Measurements from ENCODE around the gene MLPH.

The MLPH gene

GRCh38 chr2:237535385-237536082 is 48.5 kb downstream of the MLPH start:
- H3K27ac Mint-ChIP-seq: no peak overlapping the region
- DNase-seq: no peak
- H3K4me3 Mint-ChIP-seq: no peak overlapping the region
- CTCF ChIA-PET: interaction anchor here (1.7 kb wide), 1 partner anchor 23 kb away, joined by 5 read pairs; no protein-coding TSS in a partner anchor
- H3K36me3 Mint-ChIP-seq: no peaks in the 10 kb centered on the region
- no peaks in the 10 kb centered on the region for H3K9me3 Mint-ChIP-seq
- no peaks in the 10 kb centered on the region for H3K4me1 Mint-ChIP-seq
- H3K27me3 Mint-ChIP-seq: peaks cover 12% of the 10 kb centered on the region

- Mint-ChIP-seq H3K9me3 (no peaks in the 10 kb centered on the region), H3K27ac (no peak overlapping the region), H3K27me3 (peaks cover 12% of the 10 kb centered on the region), H3K4me1 (no peaks in the 10 kb centered on the region), H3K4me3 (no peak overlapping the region), H3K36me3 (no peaks in the 10 kb centered on the region)
- CTCF ChIA-PET: interaction anchor here (1.7 kb wide), 1 partner anchor 23 kb away, joined by 5 read pairs; no protein-coding TSS in a partner anchor
- no peak for DNase-seq
Observed at GRCh38 chr2:237536083-237536415, 49.0 kb downstream of the MLPH start.

- H3K9me3 Mint-ChIP-seq: no peaks in the 10 kb centered on the region
- peaks cover 12% of the 10 kb centered on the region for H3K27me3 Mint-ChIP-seq
- CTCF ChIA-PET: interaction anchor here (1.7 kb wide), 1 partner anchor 24 kb away, joined by 5 read pairs; no protein-coding TSS in a partner anchor
- H3K4me3 Mint-ChIP-seq: no peak overlapping the region
- no peaks in the 10 kb centered on the region for H3K36me3 Mint-ChIP-seq
- no peak for DNase-seq
- no peak overlapping the region for H3K27ac Mint-ChIP-seq
- no peaks in the 10 kb centered on the region for H3K4me1 Mint-ChIP-seq
Observed at GRCh38 chr2:237536617-237537016, 49.6 kb downstream of the MLPH start.

GRCh38 chr2:237538001-237538720 is 51.1 kb downstream of the MLPH start:
- CTCF ChIA-PET: interaction anchor here (2.2 to 2.6 kb wide), 2 partner anchors 25 to 33 kb away, joined by 7 to 8 read pairs; no protein-coding TSS in a partner anchor
- Mint-ChIP-seq H3K4me3 (no peak overlapping the region), H3K9me3 (no peaks in the 10 kb centered on the region), H3K27ac (no peak overlapping the region), H3K4me1 (no peaks in the 10 kb centered on the region), H3K27me3 (peaks cover 12% of the 10 kb centered on the region), H3K36me3 (no peaks in the 10 kb centered on the region)
- DNase-seq: no peak

- Mint-ChIP-seq H3K4me3 (no peak overlapping the region), H3K36me3 (no peaks in the 10 kb centered on the region), H3K27ac (no peak overlapping the region), H3K27me3 (peaks cover 6% of the 10 kb centered on the region), H3K4me1 (no peaks in the 10 kb centered on the region), H3K9me3 (no peaks in the 10 kb centered on the region)
- DNase-seq: no peak
- CTCF ChIA-PET: interaction anchor here (2.2 to 2.6 kb wide), 2 partner anchors 26 to 33 kb away, joined by 7 to 8 read pairs; no protein-coding TSS in a partner anchor
Observed at GRCh38 chr2:237538901-237539300, 51.9 kb downstream of the MLPH start.

- no peaks in the 10 kb centered on the region for H3K4me1 Mint-ChIP-seq
- H3K4me3 Mint-ChIP-seq: no peak overlapping the region
- CTCF ChIA-PET: interaction anchor here (2.2 to 2.6 kb wide), 2 partner anchors 27 to 32 kb away, joined by 7 to 8 read pairs; no protein-coding TSS in a partner anchor
- H3K36me3 Mint-ChIP-seq: no peaks in the 10 kb centered on the region
- no peaks in the 10 kb centered on the region for H3K9me3 Mint-ChIP-seq
- H3K27me3 Mint-ChIP-seq: no peaks in the 10 kb centered on the region
- no peak overlapping the region for H3K27ac Mint-ChIP-seq
- DNase-seq: no peak
Observed at GRCh38 chr2:237539681-237540080, 52.6 kb downstream of the MLPH start.

GRCh38 chr2:237540223-237540775 is 53.2 kb downstream of the MLPH start:
- DNase-seq: no peak
- CTCF ChIA-PET: interaction anchor here (2.6 kb wide), 1 partner anchor 28 kb away, joined by 7 read pairs; no protein-coding TSS in a partner anchor
- no peaks in the 10 kb centered on the region for H3K27me3 Mint-ChIP-seq
- no peak overlapping the region for H3K27ac Mint-ChIP-seq
- no peaks in the 10 kb centered on the region for H3K9me3 Mint-ChIP-seq
- no peak overlapping the region for H3K4me3 Mint-ChIP-seq
- no peaks in the 10 kb centered on the region for H3K36me3 Mint-ChIP-seq
- H3K4me1 Mint-ChIP-seq: no peaks in the 10 kb centered on the region

GRCh38 chr2:237540823-237541222 is 53.8 kb downstream of the MLPH start:
- Mint-ChIP-seq H3K36me3 (no peaks in the 10 kb centered on the region), H3K9me3 (no peaks in the 10 kb centered on the region), H3K27ac (no peak overlapping the region), H3K4me1 (no peaks in the 10 kb centered on the region), H3K27me3 (no peaks in the 10 kb centered on the region), H3K4me3 (no peak overlapping the region)
- no peak for DNase-seq
- CTCF ChIA-PET: no interaction called here

- no peaks in the 10 kb centered on the region for H3K9me3 Mint-ChIP-seq
- CTCF ChIA-PET: interaction anchor here (0.9 kb wide), 1 partner anchor 9 kb away, joined by 3 read pairs; no protein-coding TSS in a partner anchor
- H3K27me3 Mint-ChIP-seq: peaks cover under 1% of the 10 kb centered on the region
- no peak overlapping the region for H3K27ac Mint-ChIP-seq
- no peaks in the 10 kb centered on the region for H3K4me1 Mint-ChIP-seq
- no peaks in the 10 kb centered on the region for H3K36me3 Mint-ChIP-seq
- H3K4me3 Mint-ChIP-seq: no peak overlapping the region
- DNase-seq: no peak
Observed at GRCh38 chr2:237541243-237541642, 54.2 kb downstream of the MLPH start.

GRCh38 chr2:237542001-237542704 is 55.1 kb downstream of the MLPH start:
- CTCF ChIA-PET: interaction anchor here (0.9 kb wide), 1 partner anchor 10 kb away, joined by 3 read pairs; no protein-coding TSS in a partner anchor
- H3K27ac Mint-ChIP-seq: no peak overlapping the region

GRCh38 chr2:237546040-237546875 is 59.2 kb downstream of the MLPH start:
- no peak overlapping the region for H3K27ac Mint-ChIP-seq
- no peaks in the 10 kb centered on the region for H3K4me1 Mint-ChIP-seq
- no peaks in the 10 kb centered on the region for H3K9me3 Mint-ChIP-seq
- peaks cover 19% of the 10 kb centered on the region for H3K27me3 Mint-ChIP-seq
- H3K36me3 Mint-ChIP-seq: no peaks in the 10 kb centered on the region
- H3K4me3 Mint-ChIP-seq: no peak overlapping the region
- no peak for DNase-seq
- CTCF ChIA-PET: interaction anchor here (1.0 kb wide), 1 partner anchor 33 kb away, joined by 4 read pairs; no protein-coding TSS in a partner anchor

More at GRCh38 chr2:237542001-237542704, 55.1 kb downstream of the MLPH start:
- H3K9me3 Mint-ChIP-seq: no peaks in the 10 kb centered on the region
- DNase-seq: no peak
- no peaks in the 10 kb centered on the region for H3K36me3 Mint-ChIP-seq
- H3K4me1 Mint-ChIP-seq: no peaks in the 10 kb centered on the region
- H3K27me3 Mint-ChIP-seq: peaks cover 10% of the 10 kb centered on the region
- H3K4me3 Mint-ChIP-seq: no peak overlapping the region

GRCh38 chr2:237546876-237547395 is 59.9 kb downstream of the MLPH start:
- no peak for DNase-seq
- no peak overlapping the region for H3K4me3 Mint-ChIP-seq
- no peak overlapping the region for H3K27ac Mint-ChIP-seq
- no peaks in the 10 kb centered on the region for H3K4me1 Mint-ChIP-seq
- CTCF ChIA-PET: interaction anchor here (1.0 kb wide), 1 partner anchor 34 kb away, joined by 4 read pairs; no protein-coding TSS in a partner anchor
- H3K36me3 Mint-ChIP-seq: no peaks in the 10 kb centered on the region
- peaks cover 22% of the 10 kb centered on the region for H3K27me3 Mint-ChIP-seq
- no peaks in the 10 kb centered on the region for H3K9me3 Mint-ChIP-seq

- Mint-ChIP-seq H3K27me3 (peaks cover 28% of the 10 kb centered on the region), H3K9me3 (no peaks in the 10 kb centered on the region), H3K36me3 (no peaks in the 10 kb centered on the region), H3K27ac (no peak overlapping the region), H3K4me1 (no peaks in the 10 kb centered on the region), H3K4me3 (no peak overlapping the region)
- DNase-seq: no peak
- CTCF ChIA-PET: no interaction called here
Observed at GRCh38 chr2:237547841-237548416, 60.9 kb downstream of the MLPH start.
